Activated CD8-positive, alpha-beta memory T cell treated with anti-CD3 and anti-CD28 coated beads for 36 hours (primary cell): ENCODE data around the gene MARK3. TPM values are rescaled to one million over a fixed set of nuclear protein-coding genes. Genes with fewer than 3 reads are reported as not detected.

Experiments used
- CTCF ChIA-PET: fragments of 350-600 bp; sonication (Branson Sonifier 250); formaldehyde crosslinking; loops from one replicate; lab custom pipeline; 2021; ENCODE audit warnings: antibody characterized with exemption; lab: Charles Lee
- POLR2A ChIA-PET: fragments of 350-600 bp; sonication (Branson Sonifier 250); formaldehyde crosslinking; loops from one replicate; lab custom pipeline; 2021; ENCODE audit warnings: antibody characterized with exemption; lab: Charles Lee
- total RNA-seq, 2 experiments: library from RNA; stranded (reverse); gene quantifications; one replicate each; pipeline ENCODE4 v1.2.3, GENCODE V29; 2021

Gene MARK3
- total RNA-seq, 2 experiments from 2014 or later = 81.7 to 83.4 TPM

DNA sequence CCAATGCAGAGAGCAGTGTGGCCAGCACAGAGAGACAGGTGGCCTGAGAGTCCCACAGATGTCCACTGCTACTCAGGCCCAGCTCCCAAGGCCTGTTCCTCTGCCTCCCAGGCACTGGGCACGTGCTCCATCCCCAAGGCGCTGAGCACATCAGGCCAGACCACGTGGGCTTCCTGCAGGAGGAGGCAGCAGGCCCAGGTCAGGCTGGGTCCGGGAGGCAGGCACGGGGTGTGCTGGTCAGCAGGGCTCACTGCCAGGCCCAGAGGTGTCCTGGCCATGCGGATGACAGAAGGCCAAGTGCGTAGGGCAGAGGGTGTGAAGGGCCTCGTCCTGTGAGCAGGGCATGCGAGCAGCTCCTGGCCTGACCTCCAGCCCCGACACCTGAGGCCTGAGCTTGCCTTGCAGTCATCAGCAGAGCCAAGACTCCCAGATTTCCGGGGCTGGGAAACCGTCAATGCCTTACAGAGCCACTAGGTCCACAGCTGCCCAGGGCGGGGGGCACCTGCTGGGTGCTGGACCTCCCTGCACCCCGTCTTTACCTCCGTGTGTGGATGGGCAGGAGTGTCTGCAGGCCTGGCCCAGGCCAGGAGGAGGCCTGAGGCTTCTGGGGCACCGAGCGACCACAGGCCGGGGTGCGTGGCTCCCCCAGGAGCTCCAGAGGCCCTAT is 158.6 kb downstream of the MARK3 start:
- POLR2A ChIA-PET = no interaction called here
- CTCF ChIA-PET = interaction anchor here (1.4 to 2.1 kb wide), 2 partner anchors 22 to 25 kb away, joined by 4 read pairs; no protein-coding TSS in a partner anchor

- ChIA-PET POLR2A (no interaction called here), CTCF (interaction anchor here (1.1 to 3.8 kb wide), 3 partner anchors 12 to 27 kb away, joined by 3 to 31 read pairs (median 4); no protein-coding TSS in a partner anchor)
These were observed 159.4 kb downstream of the MARK3 start for GRCh38 chr14:103544388-103545218.

- CTCF ChIA-PET = interaction anchor here (1.1 to 3.8 kb wide), 6 partner anchors 13 to 45 kb away, joined by 3 to 31 read pairs (median 10); partner anchors contain the start of gene TRMT61A
- POLR2A ChIA-PET = no interaction called here
These were observed 160.2 kb downstream of the MARK3 start for GRCh38 chr14:103545219-103545914.

DNA sequence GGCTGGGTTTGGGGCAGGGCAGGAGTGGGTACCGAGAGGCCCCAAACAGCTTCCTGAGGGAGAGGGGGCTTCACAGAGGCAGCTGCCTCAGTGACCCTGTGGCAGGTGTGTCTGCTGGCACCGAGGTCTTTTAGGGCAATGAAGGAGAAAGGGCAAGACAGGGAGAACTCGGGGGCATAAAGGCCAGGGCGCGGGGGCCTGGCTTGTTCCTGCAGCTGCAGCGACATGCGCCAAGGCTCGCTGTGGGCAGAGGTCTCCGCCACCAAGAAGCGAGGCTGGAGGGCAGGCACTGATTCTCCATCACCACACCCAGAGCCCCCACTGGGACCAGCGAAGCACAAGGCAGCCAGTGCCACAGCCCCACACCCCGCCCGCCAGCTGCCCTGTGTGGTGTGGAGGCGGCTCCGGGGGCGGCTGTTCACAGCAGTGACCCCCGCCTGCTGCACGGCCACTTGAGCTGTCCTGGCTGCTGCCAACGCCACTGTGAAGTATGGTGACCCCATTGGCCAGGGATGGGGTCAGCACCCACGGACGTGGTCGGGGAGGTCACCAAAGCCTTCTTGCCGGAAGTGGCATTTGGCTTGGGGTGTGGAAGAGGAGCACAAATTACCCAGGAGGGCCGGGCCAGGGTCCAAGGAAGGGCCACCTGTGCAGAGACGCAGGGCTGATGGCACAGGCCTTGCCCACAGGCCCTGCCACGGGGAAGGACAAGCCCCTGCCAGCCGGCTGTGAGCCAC is 160.9 kb downstream of the MARK3 start:
- ChIA-PET CTCF (interaction anchor here (0.7 to 3.8 kb wide), 10 partner anchors 12 to 46 kb away, joined by 3 to 31 read pairs (median 6); partner anchors contain the start of gene TRMT61A), POLR2A (no interaction called here)

DNA sequence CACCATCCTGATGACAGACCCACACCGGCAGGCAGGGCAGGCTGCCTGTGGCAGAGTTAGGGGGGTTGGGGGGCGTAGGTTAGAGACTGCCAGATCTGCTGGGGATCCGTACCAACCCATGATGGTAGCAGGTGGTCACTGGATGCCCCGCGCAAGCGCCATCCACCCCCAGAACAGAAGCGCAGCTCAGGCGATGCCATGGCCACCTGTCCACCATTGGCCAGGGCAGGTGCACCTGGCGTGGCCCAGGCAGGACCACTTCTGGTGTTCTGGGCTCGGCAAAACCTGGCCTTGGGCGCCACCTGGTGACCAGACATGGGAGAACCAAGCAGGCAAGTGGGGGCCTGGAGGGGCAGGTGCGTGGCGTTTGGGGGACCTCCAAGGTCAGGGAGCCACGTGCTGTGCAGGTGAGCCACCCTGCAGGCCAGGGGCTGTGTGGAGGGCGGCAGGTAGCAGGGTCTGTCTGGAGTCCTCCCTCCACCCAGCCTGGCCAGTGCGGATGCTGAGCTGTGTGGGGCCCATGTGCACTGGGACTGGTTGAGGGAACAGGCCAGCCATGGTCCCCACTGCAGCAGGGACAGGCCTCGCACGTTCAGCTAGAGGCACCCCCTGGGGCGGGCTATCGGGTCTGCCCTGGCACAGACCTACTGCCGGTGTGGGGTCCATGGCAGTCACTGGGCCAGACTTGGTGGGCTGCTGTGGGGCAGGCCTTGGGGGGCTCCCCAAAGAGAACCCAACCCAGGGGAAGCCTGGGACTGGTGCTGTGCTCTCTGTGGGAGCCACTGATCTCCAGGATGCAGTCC is 161.6 kb downstream of the MARK3 start:
- POLR2A ChIA-PET = no interaction called here
- CTCF ChIA-PET = interaction anchor here (0.7 to 3.8 kb wide), 14 partner anchors 9 to 139 kb away, joined by 3 to 31 read pairs (median 5); partner anchors contain the start of gene TRMT61A

DNA sequence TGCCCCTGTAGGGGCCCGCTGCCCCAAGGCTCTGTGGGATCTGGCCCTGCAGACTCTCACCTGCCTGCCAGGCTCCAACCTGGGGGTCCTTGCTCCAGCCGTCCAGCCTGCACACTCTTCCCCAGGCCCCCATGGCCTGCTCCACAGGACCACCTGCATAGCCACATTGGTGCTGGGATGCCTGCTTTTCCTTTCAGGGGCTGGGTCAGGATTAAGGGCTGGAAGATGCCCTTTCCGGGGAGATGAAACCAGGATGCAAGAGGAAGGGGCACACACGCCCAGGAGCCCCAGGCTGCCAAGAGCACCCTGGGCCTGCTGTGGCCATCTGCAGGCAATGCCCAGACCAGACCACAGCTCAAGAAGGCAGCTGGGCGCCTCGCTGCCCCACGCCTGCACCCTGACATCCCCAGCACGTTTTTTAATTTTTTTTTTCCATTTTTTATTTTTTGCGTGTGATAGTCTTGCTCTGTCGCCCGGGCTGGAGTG is 162.3 kb downstream of the MARK3 start:
- ChIA-PET CTCF (interaction anchor here (0.7 to 3.8 kb wide), 12 partner anchors 10 to 138 kb away, joined by 3 to 31 read pairs (median 6); partner anchors contain the start of gene TRMT61A), POLR2A (no interaction called here)

DNA sequence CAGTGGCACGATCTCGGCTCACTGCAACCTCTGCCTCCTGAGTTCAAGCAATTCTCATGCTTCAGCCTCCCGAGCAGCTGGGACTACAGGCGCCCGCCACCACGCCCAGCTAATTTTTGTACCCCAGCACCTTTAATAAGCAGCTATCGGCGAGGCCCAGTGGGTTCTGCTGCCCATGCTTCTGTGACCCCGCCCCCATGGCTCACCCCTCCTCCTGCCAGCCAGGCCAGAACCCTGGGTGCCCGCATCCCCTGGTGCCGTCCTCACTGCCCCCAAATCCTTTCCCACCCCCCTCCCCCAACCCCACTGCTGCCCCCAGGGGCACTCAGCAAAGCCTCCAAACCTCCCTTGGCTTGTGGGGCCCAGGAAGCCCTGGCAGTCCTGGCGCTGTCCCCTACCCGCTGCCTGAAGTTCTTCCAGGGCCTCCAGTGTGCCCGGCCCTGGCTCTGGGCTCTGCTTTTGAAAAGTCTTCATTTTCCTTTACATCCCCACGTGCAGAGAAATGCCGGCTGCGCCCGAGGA is 162.8 kb downstream of the MARK3 start:
- ChIA-PET POLR2A (no interaction called here), CTCF (interaction anchor here (2.3 to 3.8 kb wide), 4 partner anchors 10 to 48 kb away, joined by 8 to 31 read pairs (median 12); partner anchors contain the start of gene TRMT61A)

DNA sequence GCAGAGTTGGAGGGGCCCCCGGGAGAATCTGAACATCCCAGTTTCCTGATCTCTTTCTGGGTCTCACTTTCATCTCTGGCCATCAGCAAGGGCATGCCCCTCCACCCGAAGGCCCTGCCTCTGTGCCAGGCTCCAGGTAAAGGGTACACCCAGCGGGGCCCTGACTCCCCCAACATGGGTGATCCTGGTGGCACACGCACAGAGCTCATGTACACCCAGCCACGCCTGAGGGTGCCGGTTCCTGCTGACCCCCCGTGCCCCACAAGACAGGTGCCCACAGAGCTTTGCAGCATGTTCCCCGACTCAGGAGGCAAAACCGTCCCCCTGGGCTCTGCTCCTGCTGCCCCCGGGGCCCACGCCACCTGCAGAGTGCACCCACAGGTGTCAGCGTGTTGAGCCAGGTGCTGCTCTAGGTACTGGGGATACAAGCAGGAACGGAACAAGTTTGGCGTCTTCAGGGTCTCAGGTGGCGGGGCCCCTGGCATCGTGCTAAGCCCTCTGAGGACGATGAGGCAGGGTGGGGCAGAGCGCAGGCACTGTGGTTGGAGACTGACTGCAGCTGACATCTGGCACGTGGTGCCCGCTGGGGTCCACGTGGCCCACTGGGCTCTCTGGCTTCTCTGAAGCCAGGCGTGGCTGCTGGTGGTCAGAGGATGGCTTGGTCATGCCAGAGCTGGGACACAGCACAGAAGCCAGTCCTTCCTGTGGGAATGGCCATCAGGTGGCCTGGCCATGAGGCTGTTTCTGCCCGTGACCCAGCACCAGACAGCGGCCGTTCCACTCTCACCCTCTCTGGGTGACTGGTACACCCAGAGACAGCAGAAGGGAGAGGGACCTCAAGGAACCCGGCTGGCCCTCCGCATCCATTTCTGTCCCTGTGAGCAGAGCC is 163.5 kb downstream of the MARK3 start:
- CTCF ChIA-PET = interaction anchor here (3.1 to 3.8 kb wide), 2 partner anchors 21 to 31 kb away, joined by 12 to 31 read pairs; partner anchors contain the start of gene TRMT61A

DNA sequence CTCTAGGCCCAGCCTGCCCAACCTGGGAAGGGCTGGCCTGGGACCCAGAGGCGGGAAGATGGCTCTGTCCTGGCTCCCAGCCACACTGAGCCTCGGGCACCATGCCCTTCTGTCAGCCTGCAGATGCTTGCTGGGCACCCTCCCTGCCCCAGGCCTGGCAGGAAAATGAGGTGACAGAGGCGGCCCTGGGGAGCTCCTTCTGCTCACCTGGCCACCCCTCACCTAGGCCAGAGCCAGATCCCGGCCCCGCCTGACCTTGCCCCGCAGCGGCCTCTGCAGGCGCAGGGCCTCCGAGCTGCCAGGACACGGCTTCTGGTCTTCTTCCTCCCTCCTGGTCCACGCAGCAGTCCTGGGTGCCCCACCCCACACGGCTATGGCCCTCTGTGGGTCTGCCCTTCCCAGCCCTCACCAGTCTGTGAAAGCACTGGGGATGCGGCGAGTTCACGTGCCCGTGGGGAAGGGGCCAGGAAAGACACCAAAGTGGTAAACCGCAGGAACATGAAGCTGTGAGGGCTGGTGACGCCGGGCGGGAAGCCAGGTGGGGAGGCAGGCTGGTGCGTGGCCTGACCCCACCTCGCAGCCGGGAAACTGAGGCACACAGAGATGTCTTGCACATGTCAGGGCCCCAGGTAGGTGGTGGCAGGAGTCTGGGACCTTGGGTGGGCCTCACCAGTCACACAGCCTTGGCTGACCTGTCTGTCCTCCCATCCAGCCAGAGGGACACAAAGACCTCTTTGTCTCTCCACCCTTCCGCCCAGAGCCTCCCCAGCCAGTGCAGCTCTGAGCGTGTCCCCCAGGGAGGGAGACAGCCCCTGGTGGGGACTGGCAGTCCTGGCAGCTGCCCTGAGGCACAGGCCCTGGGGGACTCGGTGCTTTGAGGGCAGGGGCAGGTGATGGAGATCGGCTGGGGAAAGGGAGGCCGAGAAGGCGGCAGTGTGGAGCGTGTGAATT is 164.4 kb downstream of the MARK3 start:
- ChIA-PET CTCF (interaction anchor here (1.6 kb wide), 1 partner anchor 20 kb away, joined by 5 read pairs; no protein-coding TSS in a partner anchor), POLR2A (interaction anchor here (1.1 kb wide), 1 partner anchor 12 kb away, joined by 4 read pairs; no protein-coding TSS in a partner anchor)

More for the DNA sequence above, 163.5 kb downstream of the MARK3 start:
- POLR2A ChIA-PET = no interaction called here

DNA sequence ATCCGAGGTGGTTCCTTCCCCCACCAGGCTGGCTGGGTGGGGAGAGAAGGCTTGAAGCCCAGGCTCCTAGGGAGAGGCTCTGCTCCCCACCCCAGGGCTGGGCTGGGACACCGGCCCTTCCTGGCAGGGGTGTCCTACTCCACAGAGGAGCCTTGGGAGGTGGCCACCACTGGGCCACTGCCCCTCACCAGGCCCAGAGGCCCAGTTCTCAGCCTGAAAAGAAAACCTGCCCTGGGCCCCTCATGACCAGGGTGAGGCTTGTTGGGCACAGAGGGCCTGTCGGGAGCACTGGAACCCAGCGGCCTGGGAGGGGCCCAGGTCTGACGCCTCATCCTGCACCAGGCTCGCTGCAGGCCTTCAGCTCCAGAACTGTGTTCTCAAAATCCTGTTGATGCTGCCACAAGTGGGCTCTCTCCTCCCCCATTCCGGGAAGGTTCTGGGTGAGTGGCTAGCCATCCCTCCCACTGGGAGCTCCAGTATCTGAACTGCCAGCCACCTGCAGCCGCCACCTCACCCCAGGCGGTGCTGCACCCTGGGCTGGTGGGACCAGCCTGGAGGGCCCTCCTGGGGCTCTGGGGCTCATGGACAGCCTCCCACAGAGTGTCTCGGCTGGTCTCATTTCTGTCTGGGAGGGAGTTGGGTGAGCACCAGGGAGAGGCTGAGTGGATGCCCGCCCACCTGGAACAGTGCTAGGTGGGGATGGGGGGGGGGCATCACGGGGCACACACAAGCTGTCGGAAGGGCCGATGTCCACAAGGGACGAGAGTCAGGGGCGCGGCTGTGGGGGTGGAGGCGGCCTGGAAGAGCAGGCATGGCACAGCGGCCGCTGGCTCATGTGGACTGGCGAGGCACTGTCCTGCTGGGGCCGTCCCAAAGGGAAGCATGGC is 165.5 kb downstream of the MARK3 start:
- POLR2A ChIA-PET = interaction anchor here (1.1 kb wide), 1 partner anchor 11 kb away, joined by 4 read pairs; no protein-coding TSS in a partner anchor
- CTCF ChIA-PET = interaction anchor here (0.8 to 1.6 kb wide), 3 partner anchors 21 to 50 kb away, joined by 3 to 5 read pairs (median 4); no protein-coding TSS in a partner anchor

- CTCF ChIA-PET = interaction anchor here (1.5 kb wide), 1 partner anchor 51 kb away, joined by 4 read pairs; no protein-coding TSS in a partner anchor
- POLR2A ChIA-PET = no interaction called here
These were observed 166.1 kb downstream of the MARK3 start for GRCh38 chr14:103551338-103551762.

DNA sequence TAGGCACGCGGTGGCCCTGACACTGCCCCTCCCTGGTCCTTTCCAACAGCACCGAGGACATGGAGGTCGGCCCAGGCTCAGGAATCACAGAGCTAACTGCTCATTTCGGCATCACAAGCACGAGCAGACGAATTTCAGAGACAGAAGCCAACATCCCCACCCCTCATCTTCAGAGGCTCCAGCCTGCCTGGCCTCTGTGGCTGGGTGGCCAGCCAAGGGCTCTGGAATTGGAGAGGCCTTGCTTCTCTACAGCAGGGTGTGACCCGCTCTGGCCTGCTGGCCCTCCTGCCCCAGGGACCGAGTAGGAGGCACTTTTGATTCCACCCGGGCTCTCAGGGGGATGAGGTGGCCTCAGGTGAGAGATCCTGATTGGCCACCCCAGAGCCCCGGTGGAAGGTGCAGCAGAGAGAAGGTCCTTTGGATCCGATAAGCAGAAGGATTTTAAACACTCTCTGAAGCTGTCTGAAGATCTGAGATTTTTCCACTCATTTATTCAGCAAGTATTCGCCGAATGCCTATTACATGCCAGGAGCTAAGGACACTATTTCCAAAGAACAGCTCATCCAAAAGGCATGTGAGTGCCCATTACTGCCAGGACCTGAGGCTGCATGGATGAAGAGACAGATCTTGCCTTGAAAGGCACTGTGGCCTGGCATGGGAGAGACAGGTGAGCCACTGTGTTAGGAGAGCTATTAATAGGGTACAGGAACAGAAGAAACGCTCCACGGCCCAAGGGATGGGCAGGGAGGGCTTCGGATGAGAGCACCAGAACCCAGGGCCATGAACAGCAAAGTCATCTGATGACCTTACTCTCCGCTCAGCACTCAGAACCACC is 167.0 kb downstream of the MARK3 start:
- POLR2A ChIA-PET = no interaction called here

GRCh38 chr14:103552846-103553210 is 167.6 kb downstream of the MARK3 start:
- CTCF ChIA-PET = interaction anchor here (0.6 to 1.8 kb wide), 3 partner anchors 9 to 62 kb away, joined by 3 to 6 read pairs (median 6); partner anchors contain the start of genes BAG5 and COA8
- POLR2A ChIA-PET = no interaction called here

More for the DNA sequence above, 167.0 kb downstream of the MARK3 start:
- CTCF ChIA-PET = interaction anchor here (0.6 to 1.8 kb wide), 4 partner anchors 10 to 63 kb away, joined by 3 to 6 read pairs (median 5); partner anchors contain the start of genes BAG5 and COA8
